ENCODE data around the gene GRIA4.

GRIA4 gene

GRCh38 chr11:105609832-105610781, at the start of gene GRIA4:
GRIA4 (plus strand) TSS chr11:105610073; CDS start chr11:105610998, 925 bp downstream.
- no peak for DNase-seq

GRCh38 chr11:105573091-105573490, 36.8 kb upstream of the GRIA4 start:
- no peak for DNase-seq

- DNase-seq, result no peak
Measured at GRCh38 chr11:105574974-105575373, 34.9 kb upstream of the GRIA4 start.

DNA sequence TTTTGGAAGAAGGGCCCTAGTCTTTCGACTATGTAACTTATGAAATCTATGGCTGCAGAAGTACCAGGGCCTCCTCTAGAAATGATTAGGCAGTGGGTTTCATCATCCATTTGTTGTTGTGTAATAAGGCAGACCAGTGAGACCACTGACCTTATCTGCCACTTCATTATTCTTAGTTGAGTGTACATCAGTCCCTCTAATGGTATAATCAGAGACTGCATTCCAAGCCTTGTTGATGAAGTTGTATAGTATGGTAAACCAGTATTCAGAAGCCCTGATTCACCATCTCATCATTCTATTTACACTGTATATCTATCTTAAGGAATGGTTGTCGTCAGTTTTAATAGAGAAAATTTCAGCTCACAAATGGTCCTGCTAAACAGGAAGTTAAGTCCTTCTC, 32.2 kb upstream of the GRIA4 start:
- DNase-seq, result no peak

- DNase-seq, result no peak
Measured at GRCh38 chr11:105579111-105579510, 30.8 kb upstream of the GRIA4 start.

DNA sequence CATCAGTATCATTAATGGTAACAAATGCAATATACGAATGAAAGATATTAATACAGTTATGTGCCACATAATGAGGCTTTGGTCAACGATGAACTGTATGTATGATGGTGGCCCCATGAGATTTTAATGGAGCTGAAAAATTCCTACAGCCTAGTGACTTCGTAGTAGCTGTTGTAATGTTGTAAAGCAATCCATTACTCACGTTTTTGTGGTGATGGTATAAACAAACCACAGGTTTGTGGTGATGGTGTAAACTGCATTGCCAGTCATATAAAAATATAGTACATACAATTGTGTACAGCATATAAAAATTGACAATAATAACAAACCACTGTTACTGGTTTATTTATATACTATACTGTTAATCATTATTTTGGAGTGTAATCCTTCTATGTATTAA, 27.4 kb upstream of the GRIA4 start:
- no peak for DNase-seq

DNA sequence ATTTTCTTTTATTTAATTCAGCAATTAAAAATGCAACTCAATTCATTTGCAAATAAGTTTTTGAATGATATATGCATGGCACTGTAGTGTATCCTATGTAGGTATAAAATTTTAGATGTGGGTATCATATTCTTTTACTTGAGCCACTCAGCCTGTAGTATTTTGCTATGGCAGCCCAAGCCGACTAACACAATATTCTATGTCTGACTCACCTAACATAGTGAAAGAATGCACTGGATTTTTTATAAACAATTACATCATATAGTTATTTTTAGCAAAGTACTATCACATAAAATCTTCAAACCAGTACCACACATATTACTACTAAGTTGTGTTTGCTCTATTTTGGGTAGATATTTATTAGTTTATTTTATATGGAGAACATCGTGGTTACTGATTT, 21.9 kb upstream of the GRIA4 start:
- DNase-seq, result no peak

- no peak for DNase-seq
Measured at GRCh38 chr11:105589346-105589745, 20.5 kb upstream of the GRIA4 start.

GRCh38 chr11:105592035-105592434, 17.8 kb upstream of the GRIA4 start:
- no peak for DNase-seq

- DNase-seq, result no peak
Measured at GRCh38 chr11:105598371-105598770, 11.5 kb upstream of the GRIA4 start.

GRCh38 chr11:105603156-105603555, 6.7 kb upstream of the GRIA4 start:
- no peak for DNase-seq

DNA sequence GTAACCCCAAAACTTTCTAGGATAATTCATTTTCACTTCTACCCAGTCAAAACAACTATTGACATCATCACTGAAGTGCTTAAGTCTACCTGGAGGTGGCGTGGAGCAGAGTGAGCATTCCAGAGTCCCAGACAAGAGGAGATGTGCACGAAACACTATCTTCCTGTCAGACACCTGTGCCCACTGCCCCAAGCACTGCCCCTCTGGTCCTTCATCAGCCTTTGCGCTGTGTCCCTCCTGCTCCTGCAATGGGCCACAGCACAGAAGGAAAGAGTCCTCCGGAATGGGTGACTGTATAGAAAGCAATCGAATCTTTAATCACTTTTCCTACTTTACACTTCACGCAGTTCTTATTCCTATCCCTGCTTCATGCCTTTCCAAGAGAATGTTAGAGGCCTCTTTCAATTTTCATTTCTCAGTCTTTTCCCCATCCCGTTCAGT, 512 bp upstream of the GRIA4 start:
- DNase-seq, result no peak

DNA sequence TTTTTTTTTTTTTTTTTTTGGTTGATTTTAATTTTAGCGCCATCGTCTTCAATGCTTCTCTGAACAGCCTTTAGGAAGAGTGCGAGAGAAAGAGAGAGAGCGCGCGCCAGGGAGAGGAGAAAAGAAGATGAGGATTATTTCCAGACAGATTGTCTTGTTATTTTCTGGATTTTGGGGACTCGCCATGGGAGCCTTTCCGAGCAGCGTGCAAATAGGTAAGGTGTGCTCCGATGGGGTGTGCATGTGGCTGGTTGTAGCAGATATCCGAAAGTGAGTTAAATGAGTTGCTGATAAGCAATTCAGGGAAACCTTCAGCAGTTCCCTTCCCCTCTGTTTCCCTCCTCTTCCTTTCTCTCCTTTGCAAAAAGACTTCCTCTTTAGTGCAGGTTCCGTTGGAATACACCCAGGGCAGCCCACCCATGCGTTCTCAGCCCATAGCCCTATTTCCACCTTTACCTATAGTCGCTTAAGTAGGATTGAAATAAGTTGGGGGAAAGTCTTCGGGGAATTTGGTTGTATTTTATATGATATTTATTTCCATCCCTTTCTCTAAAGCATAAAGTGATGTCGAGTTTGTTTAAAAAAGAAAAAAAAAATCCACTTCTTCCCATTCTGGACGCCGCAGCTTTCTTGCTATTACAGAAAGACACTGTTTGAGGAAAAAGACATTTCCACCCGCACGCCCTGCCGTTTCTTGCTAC, 1.1 kb downstream of the GRIA4 start:
- no peak for DNase-seq

DNA sequence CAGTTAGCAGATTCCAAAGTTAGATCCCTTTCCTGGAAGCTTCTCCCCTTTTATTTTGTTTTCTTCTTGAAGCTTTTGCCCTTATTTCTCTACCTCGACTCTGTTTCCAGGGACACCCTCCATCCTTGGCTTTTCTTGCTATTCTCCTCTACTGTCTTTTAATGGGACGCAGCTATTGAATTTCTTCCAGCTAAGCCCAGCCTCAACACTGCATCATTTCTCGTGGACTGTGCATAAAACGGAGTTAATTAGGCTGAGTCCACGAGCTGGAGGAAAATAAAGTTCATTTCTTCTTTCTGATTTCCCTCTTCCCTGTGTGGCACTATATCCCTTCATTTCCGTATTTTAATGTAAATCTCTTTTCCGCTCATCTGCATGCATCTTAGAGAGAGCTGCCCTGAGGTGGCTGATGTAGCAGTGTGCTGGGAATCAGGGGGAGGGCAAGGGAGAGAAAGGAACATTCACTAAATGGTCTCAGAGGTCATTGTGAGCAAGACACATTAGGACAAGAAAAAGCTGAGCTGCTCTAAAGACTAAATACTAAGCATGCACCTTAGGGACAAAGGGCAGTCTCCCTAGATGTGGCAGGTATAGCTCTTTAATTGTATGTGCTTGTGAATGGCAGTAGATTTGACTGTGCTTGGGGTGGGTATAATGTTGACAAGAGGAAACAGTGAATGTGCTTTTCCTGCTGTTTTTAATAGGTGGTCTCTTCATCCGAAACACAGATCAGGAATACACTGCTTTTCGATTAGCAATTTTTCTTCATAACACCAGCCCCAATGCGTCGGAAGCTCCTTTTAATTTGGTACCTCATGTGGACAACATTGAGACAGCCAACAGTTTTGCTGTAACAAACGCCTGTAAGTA, 1.9 kb downstream of the GRIA4 start:
- DNase-seq, result no peak

DNA sequence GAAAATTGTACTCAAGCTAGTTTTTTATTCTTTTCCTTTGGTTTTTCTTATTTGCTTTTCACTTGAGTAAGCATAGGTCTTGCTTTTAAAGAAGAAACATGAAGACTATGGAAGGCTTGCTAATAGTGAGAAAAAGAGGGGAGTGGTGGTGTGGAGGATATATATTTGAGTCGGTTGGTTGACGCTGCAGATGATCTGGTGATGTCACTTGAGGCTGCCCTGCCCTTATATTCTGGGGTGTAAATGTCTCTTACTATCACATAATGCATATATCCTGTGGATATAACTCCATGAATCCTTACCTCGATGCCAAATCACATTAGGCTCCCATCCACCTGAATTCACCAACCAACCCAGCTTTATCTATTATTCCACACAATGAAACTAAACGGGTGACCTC, 2.9 kb downstream of the GRIA4 start:
- no peak for DNase-seq

DNA sequence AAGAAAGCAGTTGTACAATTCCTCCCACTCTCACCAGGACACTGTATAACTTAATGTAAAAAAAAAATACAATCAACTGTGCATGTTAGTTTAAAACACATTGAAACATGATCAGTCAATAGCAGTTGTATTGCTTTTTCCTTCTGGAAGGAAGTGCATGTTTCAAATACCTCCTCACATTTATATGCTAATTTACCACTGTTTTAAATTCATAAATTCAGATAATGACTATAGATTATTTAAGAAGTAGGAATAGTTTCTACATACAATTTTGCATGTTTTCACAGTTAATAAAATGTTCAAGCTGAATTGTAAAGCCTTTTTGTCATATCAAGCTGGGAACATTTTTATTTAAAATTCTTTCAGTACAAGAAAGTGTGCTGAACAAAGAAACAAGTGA, 3.3 kb downstream of the GRIA4 start:
- DNase-seq, result no peak

- no peak for DNase-seq
Measured at GRCh38 chr11:105618343-105618955, 8.6 kb downstream of the GRIA4 start.

- no peak for DNase-seq
Measured at GRCh38 chr11:105619556-105619955, 9.7 kb downstream of the GRIA4 start.

- no peak for DNase-seq
Measured at GRCh38 chr11:105622016-105622415, 12.1 kb downstream of the GRIA4 start.

GRCh38 chr11:105632316-105632715, 22.4 kb downstream of the GRIA4 start:
- DNase-seq, result no peak

GRCh38 chr11:105635466-105635865, 25.6 kb downstream of the GRIA4 start:
- no peak for DNase-seq

DNA sequence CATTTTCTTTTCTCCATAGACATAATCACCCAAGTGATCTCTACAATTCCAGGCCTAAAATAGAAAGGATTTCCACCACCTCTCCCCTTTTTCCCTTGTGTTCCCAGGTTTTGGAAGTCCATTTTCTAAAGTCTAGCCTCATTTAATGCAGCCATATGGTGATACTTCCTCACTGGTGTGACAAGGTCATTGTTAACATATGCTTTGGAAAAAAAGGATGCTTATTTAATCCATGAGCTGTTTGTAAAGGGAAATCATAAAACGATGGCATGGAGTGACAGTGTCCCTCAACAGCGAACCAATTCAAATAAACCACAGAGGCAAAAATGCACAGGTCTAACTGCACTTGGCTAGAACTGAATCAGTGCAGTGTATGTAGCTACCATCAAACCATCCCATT, 26.6 kb downstream of the GRIA4 start:
- DNase-seq, result no peak

GRCh38 chr11:105639527-105639926, 29.7 kb downstream of the GRIA4 start:
- DNase-seq, result no peak

Data from CD4-positive, alpha-beta T cell treated with Interleukin-6 for 4 hours (primary cell).